Measurements from ENCODE around the gene ACOX1. TPM values are rescaled to one million over a fixed set of nuclear protein-coding genes. Genes with fewer than 3 reads are reported as not detected.

ACOX1 gene
- total and polyA plus RNA-seq, 2 donors (not counting 1 experiment from before 2014, with no cell fraction given), result 6.6 to 31.2 TPM

- Histone ChIP-seq H4K20me1 (ENCODE audit: control insufficient read depth, insufficient read depth, low read length, poor library complexity, severe bottlenecking) (peaks cover 36% of the 10 kb centered on the region), H3K36me3 (replicated peaks in 1 of 2; ENCODE audit: control extremely low read depth in 1 of 2, control insufficient read depth in 1 of 2, extremely low read depth in 1 of 2, insufficient read depth in 2 of 2, low read length in 1 of 2) (peaks cover 2 to 39% of the 10 kb centered on the region in 2 experiments), H3K9me3 (ENCODE audit: control extremely low read depth in 1 of 3, control insufficient read depth in 2 of 3, insufficient read depth in 1 of 3, low read length in 2 of 3) (no peaks in the 10 kb centered on the region), H3K27ac (ENCODE audit: low read length in 2 of 2) (no peak overlapping the region), H3K4me1 (ENCODE audit: control insufficient read depth in 2 of 2, insufficient read depth in 2 of 2, low read length in 2 of 2) (peaks cover 16 to 19% of the 10 kb centered on the region in 2 donors), H2AFZ (ENCODE audit: insufficient read depth, low read depth, low read length, poor library complexity, severe bottlenecking) (peak overlapping the region; percentile 82), H3K27me3 (replicated peaks in 1 of 4; ENCODE audit: control extremely low read depth in 1 of 4, control insufficient read depth in 3 of 4, insufficient read depth in 4 of 4, low read length in 3 of 4) (no peaks in the 10 kb centered on the region), H3K9ac (ENCODE audit: low read length) (peak overlapping the region; percentile 69), H3K79me2 (ENCODE audit: control insufficient read depth, insufficient read depth, low read length) (peaks cover 24% of the 10 kb centered on the region), H3K4me3 (ENCODE audit: control extremely low read depth in 1 of 5, extremely low read depth in 1 of 5, insufficient read depth in 1 of 5, low read depth in 2 of 5, low read length in 4 of 5) (peak overlapping the region in 4 of 5 experiments; percentile 58 to 80 (median 76)), H3K4me2 (replicated peaks; ENCODE audit: low read depth, low read length, poor library complexity, severe bottlenecking) (peak overlapping the region; percentile 89)
- TF ChIP-seq CTCF (IDR thresholded peaks at IDR 0.05) (no peak), EZH2 (IDR thresholded peaks at IDR 0.05; ENCODE audit: borderline replicate concordance, insufficient read depth, low read depth, low read length, poor library complexity, severe bottlenecking) (no peak)
- peak overlapping the region; percentile 82 for H3K27ac Mint-ChIP-seq
- H3K9me3 Mint-ChIP-seq (ENCODE audit: insufficient read depth), result no peaks in the 10 kb centered on the region
- CTCF ChIA-PET, result interaction anchor here (0.6 to 5.9 kb wide), 18 partner anchors 10 to 189 kb away, joined by 3 to 52 read pairs (median 6); partner anchors contain the start of genes GALK1, MRPL38, TRIM47 and UNC13D
- peaks cover 26% of the 10 kb centered on the region for H3K4me1 Mint-ChIP-seq
- H3K4me3 Mint-ChIP-seq, result peak overlapping the region; percentile 85
- ATAC-seq (ENCODE audit: low read depth) (no peak), DNase-seq (peak; percentile 31)
- intact Hi-C loops (cut with micrococcal nuclease), result loop anchor here (1.0 to 2.0 kb wide), 4 partner anchors 10 to 51 kb away; partner anchors contain the start of genes UNC13D and WBP2
- H3K27me3 Mint-ChIP-seq, result no peaks in the 10 kb centered on the region
- WGBS (ENCODE audit: insufficient coverage), result 43% methylated on average over 24 of the region's 28 CpGs
- POLR2A ChIA-PET, result interaction anchor here (0.8 to 2.7 kb wide), 11 partner anchors 16 to 131 kb away, joined by 3 to 42 read pairs (median 6); partner anchors contain the start of genes FBF1, GALK1, TRIM47 and UNC13D
Measured at GRCh38 chr17:75895370-75896155, 83.4 kb downstream of the ACOX1 start.
